LNCaP clone FGC (cell line): ENCODE measurements around the gene TM4SF1.

Experiments used
- DNase-seq: peaks from one replicate; pipeline ENCODE4 v3.0.0-alpha.2; 2011; ENCODE audit warnings: low read depth
- H3K4me3 ChIP-seq: 2 replicates; pipeline ENCODE4 v1.5.1; 2011; ENCODE audit warnings: mild to moderate bottlenecking, low read depth, low read length, control low read depth
- CTCF ChIP-seq: IDR thresholded peaks from 2 replicates; pipeline ENCODE4 v1.5.1; 2012; ENCODE audit warnings: mild to moderate bottlenecking; ENCODE audit not compliant: control insufficient read depth, insufficient read depth; ENCODE audit errors: extremely low read depth

Gene TM4SF1

GRCh38 chr3:149388531-149389417 is 11.3 kb upstream of the TM4SF1 start:
- peak; percentile 57 for DNase-seq
- TF ChIP-seq CTCF: no peak
- H3K4me3 ChIP-seq: no peak overlapping the region

- H3K4me3 ChIP-seq: no peak overlapping the region
- no peak for TF ChIP-seq CTCF
- DNase-seq: no peak
Measured at GRCh38 chr3:149388001-149388440, 10.6 kb upstream of the TM4SF1 start.

GRCh38 chr3:149386299-149386606 is 8.8 kb upstream of the TM4SF1 start:
- no peak for TF ChIP-seq CTCF
- DNase-seq: no peak
- no peak overlapping the region for H3K4me3 ChIP-seq

GRCh38 chr3:149385617-149386298 is 8.3 kb upstream of the TM4SF1 start:
- H3K4me3 ChIP-seq: no peak overlapping the region
- DNase-seq: no peak
- TF ChIP-seq CTCF: no peak

- no peak for TF ChIP-seq CTCF
- no peak overlapping the region for H3K4me3 ChIP-seq
- DNase-seq: no peak
Measured at GRCh38 chr3:149384911-149385321, 7.5 kb upstream of the TM4SF1 start.

- TF ChIP-seq CTCF: no peak
- no peak overlapping the region for H3K4me3 ChIP-seq
- DNase-seq: no peak
Measured at GRCh38 chr3:149384167-149384566, 6.7 kb upstream of the TM4SF1 start.
